Measurements from ENCODE around the gene RRP8. TPM values are rescaled to one million over a fixed set of nuclear protein-coding genes. Genes with fewer than 3 reads are reported as not detected.

Gene RRP8
- polyA plus RNA-seq, 1 donor, result 28.5 TPM

GRCh38 chr11:6567371-6567745 is 36.1 kb downstream of the RRP8 start:
- no peak for DNase-seq
- WGBS (ENCODE audit: insufficient coverage, low lambda C conversion rate), result no CpG with 5 or more reads among the region's 7 CpGs
- Histone ChIP-seq H3K36me3 (ENCODE audit: control insufficient read depth, insufficient read depth, low read length) (peaks cover 3% of the 10 kb centered on the region), H3K4me1 (ENCODE audit: control insufficient read depth, insufficient read depth, low read length) (no peaks in the 10 kb centered on the region), H3K27me3 (ENCODE audit: control insufficient read depth, insufficient read depth, low read length) (peaks cover 13% of the 10 kb centered on the region), H3K9me3 (ENCODE audit: control insufficient read depth, low read depth, low read length) (peaks cover 10% of the 10 kb centered on the region), H3K4me3 (ENCODE audit: low read length) (no peak overlapping the region), H3K27ac (ENCODE audit: low read length) (no peak overlapping the region)

DNA sequence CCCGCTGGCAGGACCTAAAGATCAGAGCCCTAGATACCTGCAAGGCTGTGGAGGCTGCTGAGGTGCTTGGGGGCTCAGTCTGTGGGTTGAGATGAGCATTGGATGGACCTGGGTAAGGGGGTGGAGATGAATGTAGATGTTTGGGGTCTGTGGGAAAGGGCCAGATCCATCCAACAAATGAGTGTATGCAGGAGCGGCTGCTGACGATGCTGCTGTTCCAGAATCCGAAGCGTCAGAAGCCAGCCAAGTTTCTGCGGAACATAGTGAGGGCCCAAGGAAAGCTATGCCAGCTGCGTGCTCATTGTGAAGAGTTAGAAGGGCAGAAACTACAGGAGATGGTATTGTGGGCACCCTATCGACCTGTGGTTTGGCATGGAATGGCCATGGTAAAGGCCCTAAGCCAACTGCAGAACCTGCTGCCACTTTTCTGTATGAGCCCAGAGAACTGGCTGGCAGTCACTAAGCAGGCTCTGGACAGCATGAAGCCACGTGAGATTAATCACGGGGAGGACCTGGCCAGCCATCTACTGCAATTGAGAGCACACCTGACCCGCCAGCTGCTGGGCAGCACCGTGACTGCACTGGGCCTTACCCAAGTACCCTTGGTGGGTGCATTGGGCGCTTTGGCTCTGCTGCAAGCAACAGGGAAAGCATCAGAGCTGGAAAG is 36.6 kb downstream of the RRP8 start:
- Histone ChIP-seq H3K27me3 (ENCODE audit: control insufficient read depth, insufficient read depth, low read length) (peaks cover 12% of the 10 kb centered on the region), H3K4me3 (ENCODE audit: low read length) (no peak overlapping the region), H3K36me3 (ENCODE audit: control insufficient read depth, insufficient read depth, low read length) (peaks cover 3% of the 10 kb centered on the region), H3K27ac (ENCODE audit: low read length) (no peak overlapping the region), H3K4me1 (ENCODE audit: control insufficient read depth, insufficient read depth, low read length) (no peaks in the 10 kb centered on the region), H3K9me3 (ENCODE audit: control insufficient read depth, low read depth, low read length) (peaks cover 10% of the 10 kb centered on the region)
- WGBS (ENCODE audit: insufficient coverage, low lambda C conversion rate), result no CpG with 5 or more reads among the region's 13 CpGs
- no peak for DNase-seq

DNA sequence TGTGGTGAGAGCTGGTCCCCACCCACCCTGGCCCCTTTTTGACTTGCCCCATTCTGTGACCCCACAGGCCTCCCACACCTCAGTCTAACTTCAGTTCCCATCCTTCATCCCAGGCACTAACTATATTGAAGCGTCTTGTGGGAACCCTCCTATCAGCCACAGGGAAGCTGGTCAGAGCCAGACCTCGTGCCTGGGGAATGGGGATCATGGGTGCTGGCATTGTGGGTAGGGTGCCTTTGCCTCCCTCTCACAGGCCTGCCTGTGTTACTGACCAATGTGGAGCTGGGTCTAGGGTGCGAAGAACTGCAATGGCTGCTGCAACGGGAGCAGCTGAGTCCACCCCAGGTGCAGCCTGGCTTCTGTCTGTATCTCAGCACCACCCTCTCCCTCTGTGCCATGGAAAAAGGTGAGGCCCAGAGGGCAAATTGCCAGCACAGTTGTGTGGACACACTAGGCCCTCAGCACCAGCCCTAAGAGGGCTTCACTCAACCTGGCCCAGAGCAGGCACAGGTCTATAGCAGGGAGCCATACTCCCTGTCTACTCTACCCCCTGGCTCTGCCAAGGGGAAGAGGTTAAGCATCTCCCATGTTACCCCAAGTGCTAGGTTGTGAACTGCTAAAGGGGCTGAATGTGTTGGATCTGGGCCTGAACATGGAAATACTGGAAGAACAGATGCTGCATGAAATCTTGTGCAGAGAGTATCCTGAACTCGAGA is 37.3 kb downstream of the RRP8 start:
- H3K9me3 ChIP-seq (ENCODE audit: control insufficient read depth, low read depth, low read length), result peaks cover 7% of the 10 kb centered on the region
- no peak overlapping the region for H3K27ac ChIP-seq (ENCODE audit: low read length)
- H3K4me3 ChIP-seq (ENCODE audit: low read length), result no peak overlapping the region
- no CpG with 5 or more reads among the region's 5 CpGs for WGBS (ENCODE audit: insufficient coverage, low lambda C conversion rate)
- H3K4me1 ChIP-seq (ENCODE audit: control insufficient read depth, insufficient read depth, low read length), result no peaks in the 10 kb centered on the region
- no peak for DNase-seq
- peaks cover 3% of the 10 kb centered on the region for H3K36me3 ChIP-seq (ENCODE audit: control insufficient read depth, insufficient read depth, low read length)
- peaks cover 5% of the 10 kb centered on the region for H3K27me3 ChIP-seq (ENCODE audit: control insufficient read depth, insufficient read depth, low read length)

GRCh38 chr11:6565325-6565724 is 38.1 kb downstream of the RRP8 start:
- no peak overlapping the region for H3K4me3 ChIP-seq (ENCODE audit: low read length)
- WGBS (ENCODE audit: insufficient coverage, low lambda C conversion rate), result 100% methylated on average over 1 of the region's 2 CpGs
- peaks cover 3% of the 10 kb centered on the region for H3K36me3 ChIP-seq (ENCODE audit: control insufficient read depth, insufficient read depth, low read length)
- no peak for DNase-seq
- no peak overlapping the region for H3K27ac ChIP-seq (ENCODE audit: low read length)
- H3K9me3 ChIP-seq (ENCODE audit: control insufficient read depth, low read depth, low read length), result no peaks in the 10 kb centered on the region
- H3K4me1 ChIP-seq (ENCODE audit: control insufficient read depth, insufficient read depth, low read length), result no peaks in the 10 kb centered on the region
- H3K27me3 ChIP-seq (ENCODE audit: control insufficient read depth, insufficient read depth, low read length), result no peaks in the 10 kb centered on the region

GRCh38 chr11:6563667-6564066 is 39.7 kb downstream of the RRP8 start:
- Histone ChIP-seq H3K36me3 (ENCODE audit: control insufficient read depth, insufficient read depth, low read length) (peaks cover 3% of the 10 kb centered on the region), H3K27ac (ENCODE audit: low read length) (no peak overlapping the region), H3K4me1 (ENCODE audit: control insufficient read depth, insufficient read depth, low read length) (no peaks in the 10 kb centered on the region), H3K4me3 (ENCODE audit: low read length) (no peak overlapping the region), H3K27me3 (ENCODE audit: control insufficient read depth, insufficient read depth, low read length) (no peaks in the 10 kb centered on the region), H3K9me3 (ENCODE audit: control insufficient read depth, low read depth, low read length) (no peaks in the 10 kb centered on the region)
- DNase-seq, result no peak
- WGBS (ENCODE audit: insufficient coverage, low lambda C conversion rate), result no CpG with 5 or more reads among the region's 10 CpGs

DNA sequence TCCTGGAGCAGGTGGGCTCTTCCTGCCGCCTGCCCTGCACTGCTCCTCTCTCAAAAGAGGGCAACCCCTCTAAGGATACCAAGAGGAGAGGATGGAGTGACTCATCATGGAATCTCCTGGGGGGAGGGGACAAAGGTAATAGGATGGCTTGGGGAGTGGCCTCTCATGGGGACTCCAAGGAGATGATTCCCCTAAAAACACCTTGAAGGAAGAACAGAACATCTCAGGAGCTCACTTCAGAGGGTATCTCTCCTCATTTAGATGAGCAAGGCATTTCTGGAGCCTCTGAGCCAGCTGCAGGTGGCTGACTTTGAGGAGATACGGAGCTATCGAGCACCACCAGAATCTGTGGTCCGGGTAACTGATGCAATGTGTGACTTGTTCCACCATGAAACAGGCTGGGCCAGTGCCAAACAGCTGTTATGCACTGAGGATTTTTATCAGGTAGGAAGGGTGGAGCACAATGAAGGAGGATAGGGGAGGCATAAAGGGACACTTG is 40.2 kb downstream of the RRP8 start:
- H3K36me3 ChIP-seq (ENCODE audit: control insufficient read depth, insufficient read depth, low read length), result peaks cover 3% of the 10 kb centered on the region
- H3K9me3 ChIP-seq (ENCODE audit: control insufficient read depth, low read depth, low read length), result no peaks in the 10 kb centered on the region
- H3K27ac ChIP-seq (ENCODE audit: low read length), result no peak overlapping the region
- no CpG with 5 or more reads among the region's 4 CpGs for WGBS (ENCODE audit: insufficient coverage, low lambda C conversion rate)
- DNase-seq, result no peak
- H3K4me3 ChIP-seq (ENCODE audit: low read length), result no peak overlapping the region
- H3K4me1 ChIP-seq (ENCODE audit: control insufficient read depth, insufficient read depth, low read length), result no peaks in the 10 kb centered on the region
- no peaks in the 10 kb centered on the region for H3K27me3 ChIP-seq (ENCODE audit: control insufficient read depth, insufficient read depth, low read length)

DNA sequence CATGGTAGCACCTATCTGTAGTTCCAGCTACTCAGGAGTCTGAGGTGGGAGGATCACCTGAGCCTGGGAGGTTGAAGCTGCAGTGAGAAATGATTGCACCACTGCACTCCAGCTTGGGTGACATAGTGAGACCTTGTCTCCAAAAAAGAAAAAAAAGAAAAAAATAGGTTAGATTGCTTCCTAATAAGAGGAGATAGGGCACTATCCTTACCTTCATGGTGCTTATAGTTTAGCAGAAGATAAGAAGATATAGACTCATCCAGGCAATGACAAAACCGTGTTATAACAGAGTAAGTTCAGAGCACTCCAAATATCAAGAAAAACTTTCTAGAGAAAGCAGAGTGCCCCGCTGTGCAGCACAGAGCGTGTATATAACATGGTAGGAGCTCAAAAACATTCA is 42.1 kb downstream of the RRP8 start:
- Histone ChIP-seq H3K9me3 (ENCODE audit: control insufficient read depth, low read depth, low read length) (no peaks in the 10 kb centered on the region), H3K4me3 (ENCODE audit: low read length) (no peak overlapping the region), H3K27ac (ENCODE audit: low read length) (no peak overlapping the region), H3K36me3 (ENCODE audit: control insufficient read depth, insufficient read depth, low read length) (peaks cover 3% of the 10 kb centered on the region), H3K27me3 (ENCODE audit: control insufficient read depth, insufficient read depth, low read length) (no peaks in the 10 kb centered on the region), H3K4me1 (ENCODE audit: control insufficient read depth, insufficient read depth, low read length) (no peaks in the 10 kb centered on the region)
- no peak for DNase-seq
- no CpG with 5 or more reads among the region's 3 CpGs for WGBS (ENCODE audit: insufficient coverage, low lambda C conversion rate)

DNA sequence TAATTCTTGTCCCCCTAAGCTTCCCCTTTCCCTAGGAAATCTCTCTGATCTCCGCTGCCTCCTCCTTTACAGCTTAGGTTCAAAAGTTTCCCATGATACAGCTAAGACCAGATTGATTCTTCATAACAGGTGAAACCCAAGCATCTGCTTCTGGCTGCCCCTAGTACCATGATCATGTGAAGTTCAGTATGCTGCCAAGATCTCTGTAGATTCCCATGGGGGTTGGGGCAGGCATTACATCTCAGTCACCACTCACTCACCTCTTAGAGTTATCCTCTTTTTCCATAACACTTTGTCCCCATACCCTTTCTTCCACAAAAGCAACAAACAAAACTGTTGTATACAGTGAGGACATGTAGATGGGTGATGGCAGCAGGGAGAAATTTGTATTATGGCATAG is 44.0 kb downstream of the RRP8 start:
- no peak overlapping the region for H3K4me3 ChIP-seq (ENCODE audit: low read length)
- H3K36me3 ChIP-seq (ENCODE audit: control insufficient read depth, insufficient read depth, low read length), result peaks cover 3% of the 10 kb centered on the region
- H3K4me1 ChIP-seq (ENCODE audit: control insufficient read depth, insufficient read depth, low read length), result no peaks in the 10 kb centered on the region
- no peaks in the 10 kb centered on the region for H3K27me3 ChIP-seq (ENCODE audit: control insufficient read depth, insufficient read depth, low read length)
- H3K27ac ChIP-seq (ENCODE audit: low read length), result no peak overlapping the region
- no peaks in the 10 kb centered on the region for H3K9me3 ChIP-seq (ENCODE audit: control insufficient read depth, low read depth, low read length)
- no peak for DNase-seq
- no CpG with 5 or more reads among the region's 1 CpG for WGBS (ENCODE audit: insufficient coverage, low lambda C conversion rate)

- DNase-seq, result no peak
- H3K27ac ChIP-seq (ENCODE audit: low read length), result no peak overlapping the region
- WGBS (ENCODE audit: insufficient coverage, low lambda C conversion rate), result no CpG with 5 or more reads among the region's 14 CpGs
- H3K36me3 ChIP-seq (ENCODE audit: control insufficient read depth, insufficient read depth, low read length), result no peaks in the 10 kb centered on the region
- H3K4me1 ChIP-seq (ENCODE audit: control insufficient read depth, insufficient read depth, low read length), result no peaks in the 10 kb centered on the region
- no peaks in the 10 kb centered on the region for H3K9me3 ChIP-seq (ENCODE audit: control insufficient read depth, low read depth, low read length)
- no peaks in the 10 kb centered on the region for H3K27me3 ChIP-seq (ENCODE audit: control insufficient read depth, insufficient read depth, low read length)
- H3K4me3 ChIP-seq (ENCODE audit: low read length), result no peak overlapping the region
Observed at GRCh38 chr11:6557761-6558674, 45.4 kb downstream of the RRP8 start.

GRCh38 chr11:6557063-6557462 is 46.4 kb downstream of the RRP8 start:
- DNase-seq, result no peak
- Histone ChIP-seq H3K36me3 (ENCODE audit: control insufficient read depth, insufficient read depth, low read length) (no peaks in the 10 kb centered on the region), H3K9me3 (ENCODE audit: control insufficient read depth, low read depth, low read length) (no peaks in the 10 kb centered on the region), H3K27me3 (ENCODE audit: control insufficient read depth, insufficient read depth, low read length) (no peaks in the 10 kb centered on the region), H3K4me3 (ENCODE audit: low read length) (no peak overlapping the region), H3K27ac (ENCODE audit: low read length) (no peak overlapping the region), H3K4me1 (ENCODE audit: control insufficient read depth, insufficient read depth, low read length) (no peaks in the 10 kb centered on the region)
- no CpG with 5 or more reads among the region's 11 CpGs for WGBS (ENCODE audit: insufficient coverage, low lambda C conversion rate)

Measured in large intestine (tissue), 3 donors.